ENCODE measurements around the gene ADTRP. TPM values are rescaled to one million over a fixed set of nuclear protein-coding genes. Genes with fewer than 3 reads are reported as not detected.

Gene ADTRP
- total and polyA plus RNA-seq, 7 donors: 0.36 to 86.9 (median 31.2) TPM; not detected in 3

- 55 to 92% methylated on average over 3 of the region's 3 CpGs for WGBS, 2 donors
Measured at GRCh38 chr6:11685481-11686093, 93.0 kb downstream of the ADTRP start.

DNA sequence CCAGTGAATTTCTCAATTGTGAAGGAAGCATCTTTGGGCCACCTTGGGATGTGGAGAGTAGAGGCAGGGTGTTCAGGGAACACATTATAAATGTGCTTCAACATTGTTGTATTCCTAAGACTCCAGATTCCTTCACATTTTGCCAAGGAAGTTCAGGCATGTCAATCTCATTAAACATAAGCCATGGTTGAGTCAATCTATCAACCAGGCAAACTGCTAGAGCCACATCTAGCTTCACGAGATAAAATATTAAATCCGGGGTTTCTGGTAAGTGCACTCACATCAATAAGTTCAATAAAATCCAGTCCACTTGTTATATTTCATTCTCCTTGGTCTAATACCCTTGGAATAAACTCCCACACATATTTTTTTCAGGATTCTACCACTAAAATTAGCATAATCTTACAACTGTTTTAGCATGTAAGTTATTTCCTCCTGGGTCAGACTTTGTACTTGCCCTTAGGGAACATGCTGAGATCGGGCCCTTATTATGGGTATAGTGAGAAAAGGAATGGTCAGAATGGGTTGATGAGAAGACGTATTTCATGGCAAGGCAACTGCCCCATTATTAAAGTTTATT lies 93.6 kb downstream of the ADTRP start:
- no peak for TF ChIP-seq EP300 (IDR thresholded peaks at IDR 0.05)
- no peak for TF ChIP-seq POLR2A (IDR thresholded peaks at IDR 0.05)
- TF ChIP-seq, protein P1, sequence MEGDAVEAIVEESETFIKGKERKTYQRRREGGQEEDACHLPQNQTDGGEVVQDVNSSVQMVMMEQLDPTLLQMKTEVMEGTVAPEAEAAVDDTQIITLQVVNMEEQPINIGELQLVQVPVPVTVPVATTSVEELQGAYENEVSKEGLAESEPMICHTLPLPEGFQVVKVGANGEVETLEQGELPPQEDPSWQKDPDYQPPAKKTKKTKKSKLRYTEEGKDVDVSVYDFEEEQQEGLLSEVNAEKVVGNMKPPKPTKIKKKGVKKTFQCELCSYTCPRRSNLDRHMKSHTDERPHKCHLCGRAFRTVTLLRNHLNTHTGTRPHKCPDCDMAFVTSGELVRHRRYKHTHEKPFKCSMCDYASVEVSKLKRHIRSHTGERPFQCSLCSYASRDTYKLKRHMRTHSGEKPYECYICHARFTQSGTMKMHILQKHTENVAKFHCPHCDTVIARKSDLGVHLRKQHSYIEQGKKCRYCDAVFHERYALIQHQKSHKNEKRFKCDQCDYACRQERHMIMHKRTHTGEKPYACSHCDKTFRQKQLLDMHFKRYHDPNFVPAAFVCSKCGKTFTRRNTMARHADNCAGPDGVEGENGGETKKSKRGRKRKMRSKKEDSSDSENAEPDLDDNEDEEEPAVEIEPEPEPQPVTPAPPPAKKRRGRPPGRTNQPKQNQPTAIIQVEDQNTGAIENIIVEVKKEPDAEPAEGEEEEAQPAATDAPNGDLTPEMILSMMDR (IDR thresholded peaks at IDR 0.05): no peak
- no peak for TF ChIP-seq POLR2AphosphoS5 (IDR thresholded peaks at IDR 0.05)
- Histone ChIP-seq H3K27ac (no peak overlapping the region), H3K36me3 (no peaks in the 10 kb centered on the region), H3K4me1 (peaks cover 0 to 4% (median 0%) of the 10 kb centered on the region in 4 donors), H3K9me3 (peaks cover 0 to 8% (median 0%) of the 10 kb centered on the region in 4 donors), H3K27me3 (no peaks in the 10 kb centered on the region), H3K4me3 (no peak overlapping the region)
- no peak for DNase-seq
- intact Hi-C loops (cut with DNase I): loop anchor here (10.0 kb wide), 1 partner anchor 390 kb away; no protein-coding TSS in a partner anchor
- 73 to 87% methylated on average over 4 of the region's 4 CpGs for WGBS, 2 donors

More at GRCh38 chr6:11685481-11686093, 93.0 kb downstream of the ADTRP start:
- Histone ChIP-seq H3K27me3 (no peaks in the 10 kb centered on the region), H3K4me3 (no peak overlapping the region), H3K27ac (no peak overlapping the region), H3K4me1 (peaks cover 0 to 4% (median 0%) of the 10 kb centered on the region in 4 donors), H3K36me3 (no peaks in the 10 kb centered on the region), H3K9me3 (peaks cover 0 to 5% (median 0%) of the 10 kb centered on the region in 4 donors)
- no peak for DNase-seq
- TF ChIP-seq EP300 (IDR thresholded peaks at IDR 0.05) (no peak), POLR2AphosphoS5 (IDR thresholded peaks at IDR 0.05) (no peak), POLR2A (IDR thresholded peaks at IDR 0.05) (no peak)
- TF ChIP-seq, protein P1 (IDR thresholded peaks at IDR 0.05): no peak
- intact Hi-C loops (cut with DNase I): loop anchor here (10.0 kb wide), 1 partner anchor 389 kb away; no protein-coding TSS in a partner anchor

- Histone ChIP-seq H3K36me3 (no peaks in the 10 kb centered on the region), H3K4me1 (peaks cover 0 to 4% (median 0%) of the 10 kb centered on the region in 4 donors), H3K9me3 (peaks cover 0 to 8% (median 0%) of the 10 kb centered on the region in 4 donors), H3K4me3 (no peak overlapping the region), H3K27me3 (no peaks in the 10 kb centered on the region), H3K27ac (no peak overlapping the region)
- TF ChIP-seq, protein P1 (IDR thresholded peaks at IDR 0.05): no peak
- TF ChIP-seq POLR2A (IDR thresholded peaks at IDR 0.05) (no peak), EP300 (IDR thresholded peaks at IDR 0.05) (no peak), POLR2AphosphoS5 (IDR thresholded peaks at IDR 0.05) (no peak)
- 91 to 98% methylated on average over 2 of the region's 2 CpGs for WGBS, 2 donors
- no peak for DNase-seq
- intact Hi-C loops (cut with DNase I): loop anchor here (10.0 kb wide), 1 partner anchor 391 kb away; no protein-coding TSS in a partner anchor
Measured at GRCh38 chr6:11683871-11684270, 94.7 kb downstream of the ADTRP start.

GRCh38 chr6:11682561-11682975 lies 96.0 kb downstream of the ADTRP start:
- no peak overlapping the region for H3K27ac ChIP-seq
- no peak overlapping the region for H3K4me3 ChIP-seq
- no peaks in the 10 kb centered on the region for H3K36me3 ChIP-seq
- no peaks in the 10 kb centered on the region for H3K27me3 ChIP-seq
- WGBS, 2 donors: 66 to 81% methylated on average over 3 of the region's 3 CpGs
- TF ChIP-seq EP300 (IDR thresholded peaks at IDR 0.05) (no peak), POLR2A (IDR thresholded peaks at IDR 0.05) (no peak), POLR2AphosphoS5 (IDR thresholded peaks at IDR 0.05) (no peak)
- TF ChIP-seq, protein P1 (IDR thresholded peaks at IDR 0.05): no peak
- peaks cover 0 to 8% (median 0%) of the 10 kb centered on the region in 4 donors for H3K9me3 ChIP-seq
- intact Hi-C loops (cut with DNase I): loop anchor here (10.0 kb wide), 1 partner anchor 392 kb away; no protein-coding TSS in a partner anchor
- peaks cover 0 to 4% (median 0%) of the 10 kb centered on the region in 4 donors for H3K4me1 ChIP-seq
- no peak for DNase-seq
